HG03378 (cell line): ENCODE data around the gene EFHC2.
"Not testable (repeated sequence)": the region's sequence is repeated elsewhere in the genome, so short reads cannot be mapped to it uniquely, and the experiment has no call there.

Source experiments
- ATAC-seq: cut with Tn5 transposase; IDR thresholded peaks from one replicate; pipeline ENCODE4 v1.9.1; 2021; ENCODE audit warnings: mild to moderate bottlenecking, moderate library complexity; ENCODE audit not compliant: unreplicated experiment

EFHC2 gene

GRCh38 chrX:44235534-44235933 is 107.9 kb downstream of the EFHC2 start:
- ATAC-seq = no peak

DNA sequence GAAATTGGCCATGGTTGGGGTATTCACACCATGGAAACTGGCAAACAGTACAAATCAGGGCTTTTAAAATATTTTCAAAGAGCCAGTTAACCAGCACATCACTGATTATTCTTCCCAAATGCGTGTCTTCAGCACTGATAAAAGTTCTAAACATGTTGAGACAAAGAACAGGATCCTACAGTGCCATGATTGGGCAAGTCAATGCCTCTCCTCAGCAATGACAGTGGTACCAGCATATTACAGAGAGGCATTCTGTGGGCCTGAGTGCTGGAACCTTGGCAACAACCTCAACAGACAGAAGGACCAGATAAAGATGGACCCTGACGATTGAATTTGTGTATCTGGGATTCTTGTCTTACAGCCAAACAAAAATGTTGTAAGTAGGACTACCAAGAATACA is 108.9 kb downstream of the EFHC2 start:
- no peak for ATAC-seq

DNA sequence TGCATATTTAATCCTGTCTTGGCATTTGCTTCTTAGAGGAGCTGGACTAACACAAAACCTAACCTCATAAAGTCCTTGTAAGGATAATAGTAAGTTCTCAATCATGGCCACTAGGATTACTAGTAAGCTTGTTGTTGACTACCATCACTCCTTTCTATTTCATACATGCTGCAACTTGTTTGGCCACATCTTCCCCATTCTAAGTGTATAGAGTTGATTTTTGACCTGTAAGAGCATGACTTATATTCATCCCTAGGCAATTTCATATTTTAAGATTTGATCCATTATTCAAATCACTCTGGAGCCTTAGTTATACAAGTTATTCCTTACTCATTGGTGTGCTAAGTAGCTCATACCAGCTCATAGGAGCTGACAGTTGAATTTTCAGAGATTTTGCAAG is 109.4 kb downstream of the EFHC2 start:
- no peak for ATAC-seq

GRCh38 chrX:44232081-44232480 is 111.4 kb downstream of the EFHC2 start:
- ATAC-seq = no peak

DNA sequence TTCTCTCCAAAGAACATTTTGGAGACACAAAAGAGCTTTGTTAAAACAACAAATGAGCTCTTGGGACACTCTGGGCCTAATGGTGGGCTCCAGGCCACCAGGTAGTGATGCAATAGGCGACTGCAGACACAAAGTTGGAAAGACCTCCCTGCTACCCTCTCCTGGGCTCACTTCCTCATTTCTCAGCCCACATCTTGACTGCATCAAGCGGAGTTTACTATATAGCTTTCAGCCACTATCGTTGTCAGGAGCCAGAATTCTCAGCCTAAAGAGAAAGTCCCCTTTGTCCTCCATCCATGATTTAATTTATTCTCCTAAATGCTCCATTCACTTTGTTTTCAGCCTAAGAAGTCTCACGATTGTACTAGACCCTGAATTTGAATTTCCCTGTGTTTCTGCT is 114.9 kb downstream of the EFHC2 start:
- peak; percentile 77 for ATAC-seq

- no peak for ATAC-seq
Measured at GRCh38 chrX:44227991-44228390, 115.5 kb downstream of the EFHC2 start.

DNA sequence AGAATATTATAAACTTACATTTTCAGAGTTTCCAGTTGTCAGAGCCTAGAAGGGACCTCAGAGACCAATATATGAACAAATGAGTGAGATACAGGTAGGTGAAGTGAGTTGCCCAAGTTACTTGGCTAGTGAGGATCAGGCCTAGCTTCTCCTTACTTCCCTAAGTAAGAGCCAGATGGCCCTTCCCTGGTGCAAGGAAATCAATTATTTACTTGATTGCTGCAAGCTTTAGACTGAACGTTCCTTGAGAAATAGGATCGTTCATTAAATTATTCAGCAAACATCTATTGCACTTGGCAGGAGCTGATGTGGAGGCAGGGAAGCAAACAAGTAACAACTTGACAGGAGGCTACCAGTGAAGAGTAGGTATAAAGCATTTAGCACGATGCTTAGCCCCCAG is 117.8 kb downstream of the EFHC2 start:
- no peak for ATAC-seq

- ATAC-seq = no peak
Measured at GRCh38 chrX:44224760-44225159, 118.7 kb downstream of the EFHC2 start.

DNA sequence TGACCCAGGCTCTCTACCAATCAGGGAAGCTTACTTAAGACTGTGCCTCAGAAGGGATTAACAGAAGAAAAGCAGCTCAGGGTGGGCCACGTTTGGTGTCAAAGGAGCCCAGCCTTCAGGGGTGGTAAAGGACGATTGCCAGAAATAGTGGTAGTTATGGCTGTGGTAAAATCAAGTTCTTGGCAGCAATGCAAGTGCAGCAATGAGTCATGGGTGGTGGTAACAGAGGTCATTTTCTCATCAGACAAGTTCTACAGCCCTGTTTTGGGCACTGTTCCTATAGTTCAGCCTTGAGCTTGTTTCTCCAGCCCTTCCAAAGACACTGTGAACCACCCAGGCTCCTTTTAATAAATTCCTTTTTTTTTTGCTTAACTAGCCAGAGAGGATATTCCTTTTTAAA is 120.3 kb downstream of the EFHC2 start:
- ATAC-seq = no peak

GRCh38 chrX:44218465-44218864 is 125.0 kb downstream of the EFHC2 start:
- ATAC-seq = no peak

DNA sequence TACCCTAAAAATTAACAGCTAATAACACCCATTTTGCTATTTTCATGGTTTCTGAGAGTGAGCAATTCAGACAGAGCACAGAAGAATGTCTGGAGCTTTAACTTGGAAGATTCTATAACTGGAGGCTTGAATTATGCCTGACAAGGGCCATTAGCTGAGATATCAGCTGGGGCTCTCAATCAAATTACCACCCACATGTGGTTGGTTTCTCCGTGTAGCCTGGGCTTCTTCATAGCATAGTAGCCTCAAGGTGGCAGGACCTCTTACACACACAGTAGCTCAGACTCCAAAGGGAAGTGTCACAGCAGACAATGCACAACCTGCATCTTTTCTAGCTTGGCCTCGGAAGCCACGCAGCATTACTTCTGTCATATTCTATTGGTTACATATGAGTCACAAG is 127.3 kb downstream of the EFHC2 start:
- ATAC-seq = no peak

- no peak for ATAC-seq
Measured at GRCh38 chrX:44203791-44204190, 139.7 kb downstream of the EFHC2 start.

DNA sequence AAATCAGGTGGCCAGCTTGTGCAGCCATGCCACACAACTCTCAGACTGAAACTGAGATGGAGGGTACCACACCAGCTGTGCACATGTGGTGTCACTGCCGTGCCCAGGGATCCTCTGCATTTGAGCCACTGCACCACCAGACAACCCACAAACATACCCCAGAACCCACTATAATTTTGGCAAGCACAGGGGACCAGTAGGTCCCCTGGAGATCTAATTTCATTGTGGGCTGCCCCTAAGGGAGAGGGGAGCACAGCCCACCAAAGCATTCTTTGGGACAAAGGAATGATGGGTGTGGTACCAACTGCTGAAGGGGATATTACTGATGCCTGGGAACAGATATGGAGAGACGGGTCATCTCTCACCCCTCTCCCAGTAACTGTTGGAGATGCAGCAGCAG is 140.9 kb downstream of the EFHC2 start:
- no peak for ATAC-seq

GRCh38 chrX:44189116-44189515 is 154.4 kb downstream of the EFHC2 start:
- ATAC-seq = no peak

DNA sequence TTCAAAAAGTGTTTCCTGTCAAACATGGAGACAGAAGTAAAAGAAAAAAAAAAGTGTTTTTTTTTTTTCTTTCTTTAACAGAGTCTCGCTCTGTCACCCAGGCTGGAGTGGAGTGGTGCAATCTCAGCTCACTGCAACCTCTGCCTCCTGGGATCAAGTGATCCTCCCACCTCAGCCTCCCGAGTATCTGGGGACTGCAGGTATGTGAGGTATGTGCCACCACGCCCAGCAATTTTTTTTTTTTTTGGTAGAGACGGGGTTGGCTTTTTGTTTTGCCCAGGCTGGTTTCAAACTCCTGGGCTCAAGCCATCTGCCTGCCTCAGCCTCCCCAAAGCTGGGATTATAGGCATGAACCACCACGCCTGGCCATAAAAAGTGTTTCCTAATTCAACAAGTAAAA is 155.6 kb downstream of the EFHC2 start:
- ATAC-seq = not testable (repeated sequence)

DNA sequence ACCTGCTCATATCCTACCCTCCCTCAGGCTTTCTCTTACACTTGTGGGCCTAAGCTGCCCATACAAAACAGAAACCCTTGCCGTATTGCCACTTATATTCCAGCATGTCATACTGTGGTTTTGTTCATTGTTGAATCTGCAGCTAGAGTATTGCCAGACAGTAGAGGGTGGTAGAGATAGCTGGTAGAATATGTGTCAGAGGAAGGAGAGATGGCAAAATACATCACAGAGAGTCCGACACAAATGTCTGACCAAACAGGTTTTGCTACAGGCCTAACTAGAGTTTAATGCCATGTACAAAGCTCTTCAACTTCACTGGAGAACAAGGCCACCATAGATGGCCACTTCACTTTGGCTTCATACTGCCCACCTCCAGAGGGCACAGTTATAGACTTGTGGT is 160.1 kb downstream of the EFHC2 start:
- ATAC-seq = no peak

GRCh38 chrX:44178274-44179053 is 165.0 kb downstream of the EFHC2 start:
- no peak for ATAC-seq

DNA sequence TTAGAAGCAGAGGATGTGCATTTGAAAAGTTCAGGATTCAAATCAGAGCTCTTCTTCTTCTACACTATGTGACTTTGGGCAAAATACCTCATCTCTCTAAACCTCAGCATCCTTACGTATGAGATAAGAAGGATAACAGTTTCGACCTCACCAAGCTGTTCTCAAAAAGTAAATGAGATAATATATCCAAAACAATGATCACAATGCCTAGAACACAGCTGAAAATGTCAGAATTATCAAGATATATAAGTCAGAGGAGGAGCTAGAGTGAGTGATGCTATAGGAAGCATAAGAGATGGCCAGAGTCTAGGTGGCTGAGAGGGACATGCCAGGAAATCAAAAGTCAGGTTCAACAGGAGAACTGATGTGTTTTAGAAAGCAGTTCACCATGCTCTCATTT is 168.0 kb downstream of the EFHC2 start:
- ATAC-seq = no peak

GRCh38 chrX:44174061-44174460 is 169.4 kb downstream of the EFHC2 start:
- ATAC-seq = no peak

DNA sequence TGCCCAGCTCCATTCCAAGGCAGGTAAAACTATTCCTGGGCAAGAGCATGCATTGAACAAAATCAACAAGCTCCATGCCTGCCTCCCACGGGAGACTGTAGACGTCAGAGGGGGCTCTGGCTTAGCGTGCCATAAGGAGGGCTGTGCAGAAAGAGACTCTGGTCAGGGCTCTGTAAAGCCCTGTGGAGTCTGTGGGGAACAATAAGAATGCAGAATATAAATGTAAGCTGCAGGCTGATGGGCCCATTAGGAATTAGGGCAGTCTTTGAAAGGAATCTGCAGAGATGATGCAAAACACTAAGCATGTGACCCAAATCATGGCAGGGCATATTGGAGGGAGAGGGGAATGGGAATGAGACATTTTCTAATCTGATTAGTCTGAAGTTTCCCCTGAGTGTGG is 170.3 kb downstream of the EFHC2 start:
- no peak for ATAC-seq

DNA sequence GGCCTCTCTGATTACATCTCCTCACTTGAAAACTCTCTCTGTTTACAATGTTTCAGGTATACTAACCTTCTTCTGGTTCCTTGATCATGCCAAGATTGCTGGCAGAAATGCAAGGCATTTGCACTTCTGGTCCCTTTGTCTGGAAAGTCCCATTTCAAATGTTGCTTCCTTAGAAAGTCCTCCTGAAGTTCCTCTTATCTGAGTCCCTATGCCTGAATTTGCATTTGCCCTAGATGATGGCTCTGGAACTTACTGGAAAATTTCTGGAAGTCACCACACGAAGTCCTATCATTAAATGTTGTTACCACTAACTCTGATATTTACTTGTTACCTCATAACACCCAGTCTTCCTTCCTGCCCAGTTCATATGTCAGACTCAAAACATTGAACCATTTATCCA is 176.4 kb downstream of the EFHC2 start:
- ATAC-seq = no peak

GRCh38 chrX:44162964-44163475 is 180.5 kb downstream of the EFHC2 start:
- ATAC-seq = no peak

DNA sequence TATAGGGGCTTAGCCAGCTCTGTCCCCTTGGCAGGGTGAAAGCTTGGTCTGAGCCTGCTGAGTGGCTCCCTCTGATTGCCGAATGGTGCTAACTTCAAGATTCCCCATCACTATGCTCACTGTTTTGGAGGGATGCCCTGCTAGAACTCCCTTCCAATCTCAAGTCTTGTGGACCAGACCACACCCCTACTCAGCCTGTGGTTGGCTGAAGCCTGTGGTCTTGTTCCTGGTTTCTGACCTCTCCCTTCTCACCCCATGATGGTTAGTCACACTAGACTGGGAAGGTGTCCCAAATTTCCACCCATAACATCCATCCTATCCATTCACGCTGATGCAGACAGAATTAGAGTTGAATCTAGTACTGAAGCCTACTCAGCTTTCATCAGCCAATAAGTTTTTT is 185.6 kb downstream of the EFHC2 start:
- ATAC-seq = no peak
